Astrocyte (in vitro differentiated cells and primary cell): Measurements from ENCODE around the gene MINDY3.

Experiments
- EZH2 ChIP-seq: IDR thresholded peaks from 2 replicates; pipeline ENCODE4 v1.6.1; 2012; ENCODE audit warnings: mild to moderate bottlenecking, low read length, inconsistent platforms; ENCODE audit not compliant: insufficient read depth
- TF ChIP-seq, protein P1 (sequence below): IDR thresholded peaks from 2 replicates; pipeline ENCODE4 v1.5.1; 2011; ENCODE audit warnings: low read depth, mild to moderate bottlenecking, inconsistent platforms, low read length, moderate library complexity; ENCODE audit not compliant: insufficient read depth

DNA sequence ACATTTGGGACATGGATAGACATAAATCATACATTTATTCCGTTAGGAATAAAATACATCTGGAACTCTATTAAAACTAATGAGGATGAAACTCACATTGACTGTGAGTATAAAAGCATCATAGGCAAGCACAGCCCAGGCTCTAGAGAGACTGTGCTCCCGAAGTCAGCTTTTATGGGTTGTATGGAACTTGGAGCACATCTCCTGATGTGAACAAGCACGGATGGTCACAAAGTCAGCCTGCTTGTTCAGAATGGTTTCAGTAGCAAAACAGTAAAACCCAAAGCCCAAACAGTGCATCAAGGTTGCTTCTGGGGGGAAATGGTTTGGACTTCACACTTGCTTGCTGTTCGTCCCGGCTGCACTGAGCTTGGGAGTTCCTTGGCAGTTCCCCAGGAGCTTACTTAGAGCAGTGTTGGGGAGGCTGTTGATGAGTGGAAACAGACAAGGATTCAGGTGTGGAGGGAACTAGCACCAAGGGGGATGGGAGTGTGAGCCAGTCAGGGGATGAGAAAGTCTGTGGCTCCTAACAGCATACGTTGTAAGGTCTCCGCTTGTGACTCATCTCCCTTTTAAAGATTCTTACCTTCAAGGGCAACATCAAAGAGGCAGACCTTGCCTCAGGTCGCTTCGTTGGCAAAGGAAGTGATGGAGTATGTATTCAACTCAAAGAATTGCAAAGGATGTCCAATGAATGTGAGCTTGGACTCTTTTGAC is 120.9 kb downstream of the MINDY3 start:
- TF ChIP-seq, protein P1, sequence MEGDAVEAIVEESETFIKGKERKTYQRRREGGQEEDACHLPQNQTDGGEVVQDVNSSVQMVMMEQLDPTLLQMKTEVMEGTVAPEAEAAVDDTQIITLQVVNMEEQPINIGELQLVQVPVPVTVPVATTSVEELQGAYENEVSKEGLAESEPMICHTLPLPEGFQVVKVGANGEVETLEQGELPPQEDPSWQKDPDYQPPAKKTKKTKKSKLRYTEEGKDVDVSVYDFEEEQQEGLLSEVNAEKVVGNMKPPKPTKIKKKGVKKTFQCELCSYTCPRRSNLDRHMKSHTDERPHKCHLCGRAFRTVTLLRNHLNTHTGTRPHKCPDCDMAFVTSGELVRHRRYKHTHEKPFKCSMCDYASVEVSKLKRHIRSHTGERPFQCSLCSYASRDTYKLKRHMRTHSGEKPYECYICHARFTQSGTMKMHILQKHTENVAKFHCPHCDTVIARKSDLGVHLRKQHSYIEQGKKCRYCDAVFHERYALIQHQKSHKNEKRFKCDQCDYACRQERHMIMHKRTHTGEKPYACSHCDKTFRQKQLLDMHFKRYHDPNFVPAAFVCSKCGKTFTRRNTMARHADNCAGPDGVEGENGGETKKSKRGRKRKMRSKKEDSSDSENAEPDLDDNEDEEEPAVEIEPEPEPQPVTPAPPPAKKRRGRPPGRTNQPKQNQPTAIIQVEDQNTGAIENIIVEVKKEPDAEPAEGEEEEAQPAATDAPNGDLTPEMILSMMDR: no peak
- no peak for TF ChIP-seq EZH2
